Measurements from ENCODE around the gene IFIT5.

DNA sequence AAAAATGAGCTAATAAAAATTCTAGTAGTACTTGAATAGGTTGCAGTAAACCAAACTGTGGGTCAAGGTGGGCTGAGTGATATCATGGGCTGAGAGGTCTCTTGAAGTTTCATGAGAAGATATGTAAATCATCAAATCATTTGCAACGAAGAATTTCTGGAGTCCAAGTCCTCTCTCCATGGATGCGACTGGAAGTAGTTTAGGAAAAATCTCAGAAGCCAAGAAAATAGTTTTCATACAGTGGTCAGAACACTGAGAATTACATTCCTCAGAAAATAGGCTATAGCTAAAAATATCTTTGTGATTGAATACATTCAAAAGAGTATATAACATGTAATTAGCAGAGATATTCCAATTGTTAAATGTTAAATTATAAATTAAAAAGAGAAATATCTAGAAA is 25.6 kb upstream of the IFIT5 start:
- TF ChIP-seq, protein P1, sequence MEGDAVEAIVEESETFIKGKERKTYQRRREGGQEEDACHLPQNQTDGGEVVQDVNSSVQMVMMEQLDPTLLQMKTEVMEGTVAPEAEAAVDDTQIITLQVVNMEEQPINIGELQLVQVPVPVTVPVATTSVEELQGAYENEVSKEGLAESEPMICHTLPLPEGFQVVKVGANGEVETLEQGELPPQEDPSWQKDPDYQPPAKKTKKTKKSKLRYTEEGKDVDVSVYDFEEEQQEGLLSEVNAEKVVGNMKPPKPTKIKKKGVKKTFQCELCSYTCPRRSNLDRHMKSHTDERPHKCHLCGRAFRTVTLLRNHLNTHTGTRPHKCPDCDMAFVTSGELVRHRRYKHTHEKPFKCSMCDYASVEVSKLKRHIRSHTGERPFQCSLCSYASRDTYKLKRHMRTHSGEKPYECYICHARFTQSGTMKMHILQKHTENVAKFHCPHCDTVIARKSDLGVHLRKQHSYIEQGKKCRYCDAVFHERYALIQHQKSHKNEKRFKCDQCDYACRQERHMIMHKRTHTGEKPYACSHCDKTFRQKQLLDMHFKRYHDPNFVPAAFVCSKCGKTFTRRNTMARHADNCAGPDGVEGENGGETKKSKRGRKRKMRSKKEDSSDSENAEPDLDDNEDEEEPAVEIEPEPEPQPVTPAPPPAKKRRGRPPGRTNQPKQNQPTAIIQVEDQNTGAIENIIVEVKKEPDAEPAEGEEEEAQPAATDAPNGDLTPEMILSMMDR (IDR thresholded peaks at IDR 0.05) = no peak
- TF ChIP-seq POLR2AphosphoS5 (IDR thresholded peaks at IDR 0.05) (no peak), POLR2A (IDR thresholded peaks at IDR 0.05) (no peak)

Data from breast epithelium (tissue), 3 donors.